Effector memory CD8-positive, alpha-beta T cell (primary cell): Measurements from ENCODE around the gene MARK1.

Experiments used
- ATAC-seq: fragments of 150-1000 bp; cut with Tn5 transposase; replicated peaks from 2 replicates; pipeline ENCODE4 v1.10.0; 2021; ENCODE audit warnings: mild to moderate bottlenecking, moderate library complexity
- DNase-seq, 3 experiments: peaks; one replicate each; pipeline ENCODE4 v3.0.0; 2021
- H3K27ac Mint-ChIP-seq, 2 donors: one replicate each; pipeline ENCODE4 v1.8.0; 2022; ENCODE audit warnings: mild to moderate bottlenecking in 2 of 2, mixed read lengths in 2 of 2, moderate library complexity in 2 of 2
- H3K27me3 Mint-ChIP-seq, 2 donors: one replicate each; pipeline ENCODE4 v1.8.0; 2022; ENCODE audit warnings: mixed read lengths in 2 of 2
- H3K36me3 Mint-ChIP-seq: one replicate; pipeline ENCODE4 v1.8.0; 2022; ENCODE audit warnings: mild to moderate bottlenecking, moderate library complexity, mixed read lengths; ENCODE audit not compliant: insufficient read depth
- H3K4me1 Mint-ChIP-seq, 2 donors: one replicate each; pipeline ENCODE4 v1.8.0; 2022; ENCODE audit warnings: low read depth in 2 of 2, mixed read lengths in 2 of 2
- H3K4me3 Mint-ChIP-seq, 2 donors: one replicate each; pipeline ENCODE4 v1.8.0; 2022; ENCODE audit warnings: mild to moderate bottlenecking in 2 of 2, mixed read lengths in 2 of 2, moderate library complexity in 2 of 2
- H3K9me3 Mint-ChIP-seq, 2 donors: one replicate each; pipeline ENCODE4 v1.8.0; 2022; ENCODE audit warnings: mixed read lengths in 2 of 2

Gene MARK1

GRCh38 chr1:220706480-220706879, 178.5 kb downstream of the MARK1 start:
- no peaks in the 10 kb centered on the region for H3K36me3 Mint-ChIP-seq
- no peak for DNase-seq
- H3K4me3 Mint-ChIP-seq = no peak overlapping the region
- peaks cover 0 to 6% of the 10 kb centered on the region in 2 donors for H3K4me1 Mint-ChIP-seq
- H3K9me3 Mint-ChIP-seq = no peaks in the 10 kb centered on the region
- peaks cover 32 to 60% of the 10 kb centered on the region in 2 donors for H3K27me3 Mint-ChIP-seq
- no peak overlapping the region for H3K27ac Mint-ChIP-seq
- ATAC-seq = no peak

- peaks cover 0 to 6% of the 10 kb centered on the region in 2 donors for H3K4me1 Mint-ChIP-seq
- no peak for ATAC-seq
Measured at GRCh38 chr1:220707160-220707559, 179.2 kb downstream of the MARK1 start.

GRCh38 chr1:220708244-220708643, 180.3 kb downstream of the MARK1 start:
- H3K36me3 Mint-ChIP-seq = no peaks in the 10 kb centered on the region
- H3K27ac Mint-ChIP-seq = no peak overlapping the region
- DNase-seq = no peak
- no peak for ATAC-seq
- H3K4me3 Mint-ChIP-seq = no peak overlapping the region
- peaks cover 0 to 6% of the 10 kb centered on the region in 2 donors for H3K4me1 Mint-ChIP-seq
- no peaks in the 10 kb centered on the region for H3K9me3 Mint-ChIP-seq
- H3K27me3 Mint-ChIP-seq = peaks cover 18 to 45% of the 10 kb centered on the region in 2 donors

More at GRCh38 chr1:220707160-220707559, 179.2 kb downstream of the MARK1 start:
- no peaks in the 10 kb centered on the region for H3K36me3 Mint-ChIP-seq
- no peak overlapping the region for H3K4me3 Mint-ChIP-seq
- H3K9me3 Mint-ChIP-seq = no peaks in the 10 kb centered on the region
- peaks cover 29 to 56% of the 10 kb centered on the region in 2 donors for H3K27me3 Mint-ChIP-seq
- DNase-seq = no peak
- H3K27ac Mint-ChIP-seq = no peak overlapping the region

GRCh38 chr1:220708936-220709801, 181.2 kb downstream of the MARK1 start:
- ATAC-seq (no peak), DNase-seq (no peak)
- H3K36me3 Mint-ChIP-seq = no peaks in the 10 kb centered on the region
- no peaks in the 10 kb centered on the region for H3K9me3 Mint-ChIP-seq
- H3K4me1 Mint-ChIP-seq = peaks cover 0 to 6% of the 10 kb centered on the region in 2 donors
- no peak overlapping the region for H3K27ac Mint-ChIP-seq
- H3K27me3 Mint-ChIP-seq = peaks cover 14 to 37% of the 10 kb centered on the region in 2 donors
- no peak overlapping the region for H3K4me3 Mint-ChIP-seq

- DNase-seq (no peak), ATAC-seq (no peak)
- Mint-ChIP-seq H3K4me3 (no peak overlapping the region), H3K9me3 (no peaks in the 10 kb centered on the region), H3K27me3 (peaks cover 10 to 32% of the 10 kb centered on the region in 2 donors), H3K36me3 (no peaks in the 10 kb centered on the region), H3K27ac (no peak overlapping the region), H3K4me1 (peaks cover 0 to 6% of the 10 kb centered on the region in 2 donors)
Measured at GRCh38 chr1:220710333-220710732, 182.4 kb downstream of the MARK1 start.

GRCh38 chr1:220711056-220711809, 183.3 kb downstream of the MARK1 start:
- Mint-ChIP-seq H3K27ac (no peak overlapping the region), H3K27me3 (peaks cover 8 to 26% of the 10 kb centered on the region in 2 donors), H3K4me3 (no peak overlapping the region)

More at GRCh38 chr1:220711056-220711809, 183.3 kb downstream of the MARK1 start:
- H3K4me1 Mint-ChIP-seq = peaks cover 0 to 6% of the 10 kb centered on the region in 2 donors
- no peaks in the 10 kb centered on the region for H3K9me3 Mint-ChIP-seq
- ATAC-seq (peak; percentile 26), DNase-seq (no peak)
- no peaks in the 10 kb centered on the region for H3K36me3 Mint-ChIP-seq
